ENCODE results near the gene RAC2. TPM values are rescaled to one million over a fixed set of nuclear protein-coding genes. Genes with fewer than 3 reads are reported as not detected.

Gene RAC2
- total RNA-seq, 1 donor from 2014 or later = 5.7 TPM

- no peak for DNase-seq
These were observed 25.2 kb downstream of the RAC2 start for GRCh38 chr22:37218771-37219411.

DNA sequence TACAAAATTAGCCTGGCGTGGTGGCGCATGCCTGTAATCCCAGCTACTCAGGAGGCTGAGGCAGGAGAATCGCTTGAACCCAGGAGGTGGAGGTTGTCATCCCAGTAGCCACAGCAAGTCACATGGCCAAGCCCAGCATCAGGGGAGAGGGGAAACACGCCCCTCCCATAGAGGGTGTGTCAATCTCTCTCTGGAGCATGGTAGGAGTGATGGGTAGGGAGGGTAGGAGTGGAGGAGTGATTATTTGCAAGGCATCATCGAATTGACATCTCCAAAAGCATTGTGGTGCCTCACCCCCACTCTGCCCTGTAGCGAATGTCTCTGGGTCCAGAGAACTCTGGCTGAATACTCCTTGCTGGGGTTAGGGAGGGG, 25.7 kb downstream of the RAC2 start:
- no peak for DNase-seq

DNA sequence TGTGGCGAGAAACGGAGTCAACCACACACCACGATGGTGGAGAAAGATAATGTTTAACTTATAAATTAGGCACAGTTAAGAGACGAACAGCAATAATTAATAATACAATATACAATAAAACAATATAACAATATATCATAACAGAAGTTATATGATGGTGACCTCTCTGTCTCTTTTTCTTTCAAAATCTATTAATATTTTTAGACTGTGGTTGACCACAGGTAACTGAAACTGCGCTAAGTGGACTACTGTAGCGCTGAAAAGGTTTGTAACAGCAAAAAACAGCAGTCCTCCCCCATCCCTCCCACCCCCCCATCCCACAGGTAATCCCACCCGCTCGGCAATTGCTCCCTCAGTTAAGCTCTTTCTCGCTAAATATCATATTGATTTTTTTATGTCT, 28.2 kb downstream of the RAC2 start:
- no peak for DNase-seq

- DNase-seq = no peak
These were observed 29.4 kb downstream of the RAC2 start for GRCh38 chr22:37214731-37215030.

- no peak for DNase-seq
These were observed 29.9 kb downstream of the RAC2 start for GRCh38 chr22:37213941-37214730.

GRCh38 chr22:37213218-37213855, 30.7 kb downstream of the RAC2 start:
- no peak for DNase-seq

DNA sequence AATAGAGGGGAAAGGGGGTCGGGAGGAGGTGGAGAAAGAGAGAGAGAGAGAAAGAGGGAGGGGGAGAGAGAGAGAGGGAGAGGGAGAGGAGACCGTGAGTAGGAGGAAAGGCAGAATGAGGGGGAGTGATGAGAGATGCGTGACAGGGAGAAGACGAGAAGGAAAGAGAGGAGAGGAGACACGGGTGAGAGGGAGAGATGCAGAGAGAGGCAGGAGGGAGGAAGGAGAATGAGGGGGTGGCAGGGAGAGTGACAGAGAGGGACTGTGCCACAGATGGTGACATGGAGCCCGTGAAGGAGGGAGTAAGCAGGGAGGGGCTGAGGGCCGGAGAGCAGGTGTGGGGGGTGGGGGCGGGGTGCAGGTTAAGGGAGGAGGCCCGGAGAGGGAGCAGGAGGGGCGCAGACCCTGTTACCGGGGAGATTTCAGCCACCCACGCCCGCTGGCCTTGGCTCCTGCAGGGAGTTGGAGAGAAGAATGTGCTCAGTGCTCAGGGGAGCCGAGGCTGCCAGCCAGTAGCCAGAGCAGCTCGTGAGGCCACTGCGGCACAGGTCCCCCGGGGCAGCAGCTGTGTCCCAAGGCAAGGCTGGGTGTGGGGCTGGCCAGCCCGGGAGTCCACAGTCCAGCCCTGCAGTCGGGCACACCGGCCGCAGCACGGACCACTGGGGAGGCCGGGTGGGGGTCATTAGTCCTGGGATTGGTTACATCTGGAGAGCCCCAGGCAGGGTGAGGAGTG, 31.7 kb downstream of the RAC2 start, which contains the start of gene SSTR3:
Gene SSTR3, minus strand, starts transcription at position 304 of the 733 bp plus-strand sequence. CDS start 4,674 bp downstream, outside the sequence.
- no peak for DNase-seq

DNA sequence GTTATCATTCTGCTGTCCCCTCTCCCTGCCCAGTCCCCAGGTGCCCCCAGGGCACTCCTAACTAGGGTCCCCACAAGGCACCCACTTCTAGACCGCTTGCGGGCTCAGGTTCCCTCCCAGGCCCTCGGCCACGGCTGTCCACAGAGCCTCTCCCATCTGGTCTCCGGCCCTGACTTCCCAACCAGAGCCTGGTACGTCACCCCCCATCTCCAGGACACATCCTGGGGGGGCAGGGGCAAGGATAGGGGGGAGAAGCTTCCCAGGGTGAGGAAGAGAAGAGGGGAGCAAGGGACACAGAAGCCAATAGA, 32.2 kb downstream of the RAC2 start:
- no peak for DNase-seq

GRCh38 chr22:37211075-37211865, 32.8 kb downstream of the RAC2 start:
- no peak for DNase-seq

DNA sequence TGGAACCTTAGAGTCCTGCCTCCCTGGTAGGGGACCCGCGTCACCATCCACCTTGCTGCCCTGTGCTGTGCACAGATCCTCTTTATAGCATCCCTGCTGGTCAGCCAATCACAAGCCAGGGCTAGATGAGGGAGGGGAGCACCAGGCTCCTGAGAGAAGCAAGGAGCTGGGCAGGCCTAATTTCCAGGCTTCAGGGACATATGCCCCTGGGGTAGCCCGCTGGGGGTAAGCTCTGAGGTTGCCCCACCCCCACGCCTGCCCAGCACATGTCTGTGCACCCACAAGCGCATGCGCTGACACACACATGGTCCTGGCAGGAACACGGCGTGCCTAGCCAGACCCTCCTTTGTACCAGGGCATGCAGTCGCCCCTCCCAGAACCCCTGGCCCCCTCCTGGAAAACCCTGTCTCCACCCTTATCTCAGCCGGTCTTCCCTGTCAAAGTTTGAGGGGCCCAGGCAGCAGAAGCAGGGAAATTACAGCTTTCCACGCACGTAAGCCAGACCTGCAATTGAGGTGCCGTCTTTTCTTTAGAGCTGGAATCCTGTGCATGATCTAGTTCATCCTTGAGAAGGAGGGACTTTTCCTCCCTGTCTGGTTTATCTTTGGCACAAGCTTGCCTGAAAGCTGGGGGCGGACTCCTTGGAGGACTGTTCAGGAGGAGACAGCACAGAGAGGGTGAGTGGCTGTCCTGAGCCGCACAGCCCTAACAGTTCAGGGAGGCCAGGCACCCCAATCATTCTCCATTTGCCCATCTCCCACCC, 33.8 kb downstream of the RAC2 start:
- no peak for DNase-seq

- no peak for DNase-seq
These were observed 34.8 kb downstream of the RAC2 start for GRCh38 chr22:37209140-37209845.

- no peak for DNase-seq
These were observed 35.5 kb downstream of the RAC2 start for GRCh38 chr22:37208401-37209139.

GRCh38 chr22:37207981-37208380, 36.1 kb downstream of the RAC2 start:
- DNase-seq = no peak

GRCh38 chr22:37206841-37207821, 36.9 kb downstream of the RAC2 start:
- DNase-seq = no peak

DNA sequence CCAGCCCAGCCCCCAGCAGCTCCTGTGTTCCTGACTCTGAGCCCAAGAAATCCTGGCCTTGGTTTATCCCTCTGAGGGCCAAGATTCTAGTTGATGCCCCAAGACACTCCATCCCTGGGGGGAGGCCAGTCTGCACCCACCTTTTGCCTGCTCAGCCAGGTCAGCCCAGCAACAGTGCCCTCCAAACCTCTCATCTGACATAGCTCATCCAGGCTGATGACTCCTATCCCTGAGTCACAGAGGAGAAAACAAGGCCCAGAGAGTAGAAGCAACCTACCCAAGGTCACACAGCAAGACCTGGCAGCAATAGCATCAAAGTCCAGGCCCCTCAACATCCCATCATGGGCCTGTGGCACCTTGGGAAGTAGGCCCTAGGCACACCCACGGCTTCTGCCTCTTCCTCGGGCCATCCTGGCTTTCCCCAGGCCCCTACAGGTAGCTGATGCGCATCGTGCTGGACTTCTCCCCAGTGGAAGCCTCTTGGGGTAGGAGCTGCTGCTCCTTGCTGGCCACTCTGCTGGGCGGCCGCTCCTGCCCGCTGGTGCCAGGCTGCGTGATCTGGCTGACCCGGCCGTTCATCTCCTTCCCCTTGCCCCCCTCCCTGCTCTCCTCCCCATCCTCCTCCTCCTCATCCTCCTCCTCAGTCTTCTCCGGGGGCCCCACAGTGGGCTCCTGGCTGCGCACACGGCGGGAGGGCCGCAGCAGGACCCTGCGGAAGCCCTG, 37.8 kb downstream of the RAC2 start:
- DNase-seq = no peak

GRCh38 chr22:37205046-37205445, 39.0 kb downstream of the RAC2 start:
- no peak for DNase-seq

DNA sequence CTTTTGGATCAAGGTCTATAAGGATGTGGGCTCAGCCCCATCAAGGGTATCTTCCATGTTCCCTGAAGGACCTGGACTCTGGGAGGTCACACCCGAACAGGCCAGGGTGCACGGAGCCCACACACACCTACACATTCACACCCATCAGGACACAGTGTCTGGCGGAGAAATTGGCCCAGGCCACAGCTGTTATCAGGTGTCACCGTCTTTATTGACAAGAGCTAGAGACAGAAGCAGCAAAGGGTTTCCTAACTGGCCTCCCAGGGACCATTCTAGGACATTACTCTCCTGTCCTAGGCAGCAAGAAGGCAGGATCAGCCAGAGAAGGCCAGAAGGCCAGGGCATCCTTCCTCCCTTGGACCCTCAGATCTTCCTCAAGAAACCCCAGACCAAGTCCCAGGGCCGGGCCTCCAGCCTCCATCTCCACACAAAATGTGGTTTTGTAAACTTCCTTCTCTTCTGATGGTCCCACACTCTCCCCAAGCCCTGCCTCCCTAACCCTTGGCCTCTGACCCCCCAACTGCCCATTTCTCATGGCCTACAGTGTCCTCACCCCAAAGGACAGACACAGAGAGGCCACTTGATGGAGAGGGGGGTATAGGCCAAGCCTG, 39.9 kb downstream of the RAC2 start:
- no peak for DNase-seq

Data from skin of body (tissue), 2 donors.